Tibial artery (tissue), 4 donors: ENCODE data around the gene ADRM1.

ENCODE experiments used
- DNase-seq, 2 donors: peaks; one replicate each; pipeline ENCODE4 v3.0.0-alpha.2; 2019
- H3K27ac ChIP-seq, 2 donors: fragments of 200-600 bp; sonication (generic) in 1 of 2; 1 replicate in 1 of 2; 2 replicates in 1 of 2; pipeline ENCODE4 v1.5.1; 2018 to 2019; ENCODE audit warnings: mild to moderate bottlenecking in 1 of 2
- H3K27me3 ChIP-seq, 2 donors: fragments of 200-600 bp; sonication (generic) in 1 of 2; one replicate each; pipeline versions ENCODE4 v1.5.1 to v1.6.0; 2016 to 2019
- H3K36me3 ChIP-seq, 3 donors: fragments of 200-600 bp; sonication (generic) in 2 of 3; one replicate each; pipeline ENCODE4 v1.5.1; 2016 to 2019; ENCODE audit warnings: mild to moderate bottlenecking in 2 of 3
- H3K4me1 ChIP-seq, 4 donors: fragments of 200-600 bp; sonication (generic) in 2 of 4; 1 replicate in 3 of 4; 2 replicates in 1 of 4; pipeline ENCODE4 v1.5.1; 2016 to 2019
- H3K4me3 ChIP-seq, 2 donors: fragments of 200-600 bp; sonication (generic) in 1 of 2; 1 replicate in 1 of 2; 2 replicates in 1 of 2; pipeline ENCODE4 v1.5.1; 2018 to 2019; ENCODE audit warnings: mild to moderate bottlenecking in 2 of 2
- H3K9me3 ChIP-seq, 3 donors: fragments of 200-600 bp; sonication (generic) in 1 of 3; one replicate each; pipeline ENCODE4 v1.5.1; 2016 to 2019
- intact Hi-C: fragments of 100-400 bp; cut with DNase I; formaldehyde crosslinking; loops from one replicate; pipeline ENCODE4 v1.15.0; 2023; ENCODE audit warnings: low total_unique reads
- TF ChIP-seq, protein P1 (sequence below), 2 experiments: fragments of 200-600 bp in 1 of 2; fragments of 450-650 bp in 1 of 2; IDR thresholded peaks; one replicate each; pipeline ENCODE4 v1.5.1; 2017 to 2019; ENCODE audit warnings: antibody characterized with exemption in 2 of 2, mild to moderate bottlenecking in 1 of 2, moderate library complexity in 1 of 2

ADRM1 gene

DNA sequence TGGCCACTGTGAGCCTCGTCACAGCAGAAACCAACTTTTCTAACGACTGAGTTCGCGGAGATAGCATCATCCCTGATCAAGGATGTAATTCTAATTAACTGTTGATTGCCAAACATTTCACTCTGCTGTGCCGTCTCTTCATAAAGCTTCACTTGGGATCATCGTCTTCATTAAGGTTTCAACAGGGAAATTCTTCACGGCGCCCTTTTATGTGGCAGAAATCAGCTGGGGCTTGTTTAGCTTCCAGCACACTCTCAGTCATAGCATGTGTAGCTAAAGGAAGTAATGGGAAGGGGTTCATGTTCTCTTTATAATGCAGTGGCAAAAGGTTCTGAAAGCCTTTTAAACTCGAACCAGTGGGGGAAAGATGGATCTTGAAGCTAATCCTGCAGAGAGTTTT lies 8.9 kb upstream of the ADRM1 start:
- peaks cover 48 to 90% (median 64%) of the 10 kb centered on the region in 3 donors for H3K36me3 ChIP-seq

DNA sequence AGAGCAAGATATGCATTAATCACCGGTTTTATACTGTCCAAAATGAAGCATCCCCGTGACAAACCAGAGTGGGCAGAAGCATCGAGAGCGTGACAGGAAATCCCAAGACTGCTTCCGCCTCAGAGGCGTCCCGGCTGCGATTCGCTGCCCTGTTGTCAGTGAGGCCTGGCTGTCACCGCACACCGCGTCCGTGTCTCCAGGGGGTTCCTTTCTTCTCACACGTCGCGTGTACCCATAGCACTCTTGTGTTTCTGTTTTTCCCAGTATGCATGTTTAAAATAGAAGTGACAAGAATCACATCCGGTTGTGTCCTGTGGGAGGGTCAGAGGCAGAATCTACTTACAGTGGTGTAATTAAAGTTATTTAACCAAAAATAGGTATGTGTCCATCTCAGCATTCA lies 8.3 kb upstream of the ADRM1 start:
- DNase-seq, result no peak
- TF ChIP-seq, protein P1, sequence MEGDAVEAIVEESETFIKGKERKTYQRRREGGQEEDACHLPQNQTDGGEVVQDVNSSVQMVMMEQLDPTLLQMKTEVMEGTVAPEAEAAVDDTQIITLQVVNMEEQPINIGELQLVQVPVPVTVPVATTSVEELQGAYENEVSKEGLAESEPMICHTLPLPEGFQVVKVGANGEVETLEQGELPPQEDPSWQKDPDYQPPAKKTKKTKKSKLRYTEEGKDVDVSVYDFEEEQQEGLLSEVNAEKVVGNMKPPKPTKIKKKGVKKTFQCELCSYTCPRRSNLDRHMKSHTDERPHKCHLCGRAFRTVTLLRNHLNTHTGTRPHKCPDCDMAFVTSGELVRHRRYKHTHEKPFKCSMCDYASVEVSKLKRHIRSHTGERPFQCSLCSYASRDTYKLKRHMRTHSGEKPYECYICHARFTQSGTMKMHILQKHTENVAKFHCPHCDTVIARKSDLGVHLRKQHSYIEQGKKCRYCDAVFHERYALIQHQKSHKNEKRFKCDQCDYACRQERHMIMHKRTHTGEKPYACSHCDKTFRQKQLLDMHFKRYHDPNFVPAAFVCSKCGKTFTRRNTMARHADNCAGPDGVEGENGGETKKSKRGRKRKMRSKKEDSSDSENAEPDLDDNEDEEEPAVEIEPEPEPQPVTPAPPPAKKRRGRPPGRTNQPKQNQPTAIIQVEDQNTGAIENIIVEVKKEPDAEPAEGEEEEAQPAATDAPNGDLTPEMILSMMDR (IDR thresholded peaks at IDR 0.05), result no peak
- Histone ChIP-seq H3K4me1 (no peaks in the 10 kb centered on the region), H3K27ac (no peak overlapping the region), H3K4me3 (no peak overlapping the region), H3K27me3 (no peaks in the 10 kb centered on the region), H3K9me3 (no peaks in the 10 kb centered on the region), H3K36me3 (peaks cover 43 to 85% (median 58%) of the 10 kb centered on the region in 3 donors)
- intact Hi-C loops, result no loop called here

More for the DNA sequence above, 8.9 kb upstream of the ADRM1 start:
- Histone ChIP-seq H3K9me3 (no peaks in the 10 kb centered on the region), H3K4me3 (no peak overlapping the region), H3K27me3 (no peaks in the 10 kb centered on the region), H3K27ac (no peak overlapping the region), H3K4me1 (no peaks in the 10 kb centered on the region)
- TF ChIP-seq, protein P1 (IDR thresholded peaks at IDR 0.05), result no peak
- intact Hi-C loops, result no loop called here
- no peak for DNase-seq

DNA sequence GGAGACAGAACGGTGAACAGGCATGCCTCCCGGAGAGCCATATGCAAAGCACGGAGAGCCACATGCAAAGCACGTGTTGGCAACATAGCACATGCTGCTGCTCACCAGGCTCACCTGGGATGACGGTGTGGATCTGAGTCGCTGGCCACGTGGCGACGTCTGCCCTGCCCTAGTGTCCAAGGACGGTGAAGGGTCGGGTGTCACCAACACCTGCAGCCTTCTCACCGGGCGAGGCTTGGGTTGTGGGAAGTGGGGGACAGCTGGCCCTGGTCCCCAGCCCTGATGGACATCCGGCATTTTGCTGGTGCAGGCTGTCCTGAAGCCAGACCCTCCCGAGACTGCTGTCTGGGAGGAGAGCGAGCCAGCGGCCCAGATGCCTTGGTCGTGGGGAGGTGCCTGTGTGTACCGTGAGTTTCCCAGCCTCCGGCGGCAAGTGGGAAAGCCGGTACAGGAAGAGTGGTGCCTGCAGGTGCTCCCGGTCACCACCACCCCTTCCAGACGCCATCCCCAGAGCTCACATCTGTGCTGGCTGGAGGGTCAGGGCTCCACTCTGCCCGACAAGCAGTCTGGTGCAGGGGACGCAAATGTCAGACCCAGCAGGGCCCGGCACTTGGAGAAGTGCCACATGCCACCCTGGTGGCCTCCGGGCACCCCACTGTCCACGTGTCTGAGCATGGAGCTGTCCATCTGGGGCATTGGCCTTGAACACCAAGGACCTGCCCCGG lies 5.9 kb upstream of the ADRM1 start:
- peaks cover 22 to 69% (median 45%) of the 10 kb centered on the region in 3 donors for H3K36me3 ChIP-seq

DNA sequence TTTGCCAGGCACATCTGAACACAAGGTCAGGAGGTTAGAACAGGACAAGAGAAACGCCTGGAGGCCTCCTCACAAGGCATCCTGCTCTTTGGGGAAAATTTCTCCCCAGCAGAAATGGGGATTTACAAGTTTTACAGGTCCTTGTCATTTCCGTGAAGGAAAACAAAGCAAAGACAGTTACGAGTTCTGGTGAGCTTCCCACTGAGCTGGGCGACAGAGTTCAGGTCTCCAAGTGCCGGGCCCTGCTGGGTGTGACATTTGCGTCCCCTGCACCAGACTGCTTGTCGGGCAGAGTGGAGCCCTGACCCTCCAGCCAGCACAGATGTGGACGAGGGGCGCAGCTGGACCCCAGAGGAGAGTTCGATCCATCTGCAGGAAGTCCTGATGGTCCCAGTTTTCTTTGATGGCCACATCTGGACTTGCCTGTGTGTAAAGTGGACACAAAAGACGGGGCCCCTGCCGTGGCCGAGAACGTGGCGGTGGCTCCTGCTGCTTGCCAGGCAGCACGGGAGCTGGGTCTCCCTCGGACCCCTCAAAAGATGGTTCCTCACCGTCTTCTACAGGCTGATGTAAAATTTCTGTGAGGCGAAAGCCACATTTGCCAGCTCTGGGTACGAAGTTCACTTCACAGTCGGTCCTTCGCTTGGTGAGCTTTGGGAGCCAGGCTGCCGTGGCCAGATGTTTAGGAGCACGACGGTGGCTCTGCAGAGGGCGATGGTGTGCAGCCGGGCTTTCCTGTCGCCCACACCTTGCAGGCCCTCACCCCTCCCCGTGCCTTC lies 5.2 kb upstream of the ADRM1 start:
- Histone ChIP-seq H3K27me3 (no peaks in the 10 kb centered on the region), H3K4me3 (no peak overlapping the region), H3K9me3 (no peaks in the 10 kb centered on the region), H3K4me1 (peaks cover 0 to 6% (median 0%) of the 10 kb centered on the region in 4 donors), H3K36me3 (peaks cover 16 to 62% (median 39%) of the 10 kb centered on the region in 3 donors), H3K27ac (no peak overlapping the region)
- TF ChIP-seq, protein P1 (IDR thresholded peaks at IDR 0.05), result no peak
- intact Hi-C loops, result no loop called here
- DNase-seq, result no peak

More for the DNA sequence above, 5.9 kb upstream of the ADRM1 start:
- Histone ChIP-seq H3K4me3 (no peak overlapping the region), H3K4me1 (no peaks in the 10 kb centered on the region), H3K9me3 (no peaks in the 10 kb centered on the region), H3K27me3 (no peaks in the 10 kb centered on the region), H3K27ac (no peak overlapping the region)
- intact Hi-C loops, result no loop called here
- TF ChIP-seq, protein P1 (IDR thresholded peaks at IDR 0.05), result no peak
- DNase-seq, result peak in 1 of 2 donors; percentile 62

DNA sequence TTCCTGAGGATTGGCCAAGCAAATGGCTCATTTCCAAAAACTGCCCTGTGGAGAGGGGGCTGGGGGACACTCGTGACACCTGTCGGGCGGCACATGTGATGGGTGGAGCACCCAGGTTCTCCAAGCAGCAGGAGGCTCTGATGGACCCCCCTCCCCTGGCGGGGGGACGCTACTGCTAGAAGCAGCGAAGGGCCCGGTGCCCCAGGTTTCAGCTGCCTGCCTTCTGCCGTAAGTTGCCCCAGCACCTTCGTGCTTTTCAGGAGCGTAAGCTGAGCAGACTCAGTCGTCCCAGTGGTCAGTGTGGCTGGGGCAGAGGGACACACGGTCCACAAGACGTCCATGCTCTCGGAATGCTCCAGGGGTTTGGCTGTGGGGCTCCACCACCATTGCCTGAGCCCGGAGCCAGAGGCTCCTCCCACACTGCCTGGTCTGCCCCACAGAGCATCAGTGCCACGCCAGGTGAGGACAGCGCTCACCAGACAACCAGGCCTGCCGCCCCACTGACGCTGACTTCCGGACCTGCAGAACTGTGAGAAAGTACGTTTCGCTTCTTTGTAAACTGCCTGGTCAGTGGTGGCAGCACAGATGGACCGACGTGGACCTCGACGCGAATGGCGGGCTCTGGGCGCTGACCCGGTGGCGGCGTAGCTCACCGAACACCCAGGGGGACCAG lies 4.1 kb upstream of the ADRM1 start:
- peaks cover 1 to 8% (median 4%) of the 10 kb centered on the region in 4 donors for H3K4me1 ChIP-seq
- no peaks in the 10 kb centered on the region for H3K9me3 ChIP-seq
- H3K4me3 ChIP-seq, result no peak overlapping the region
- no peaks in the 10 kb centered on the region for H3K27me3 ChIP-seq
- TF ChIP-seq, protein P1 (IDR thresholded peaks at IDR 0.05), result no peak
- intact Hi-C loops, result no loop called here
- no peak for DNase-seq
- H3K27ac ChIP-seq, result no peak overlapping the region
- H3K36me3 ChIP-seq, result peaks cover 8 to 51% (median 28%) of the 10 kb centered on the region in 3 donors
